MCF 10A (cell line): ENCODE measurements around the gene MIER2. TPM values are rescaled to one million over a fixed set of nuclear protein-coding genes. Genes with fewer than 3 reads are reported as not detected.
"Not testable (repeated sequence)": the region's sequence is repeated elsewhere in the genome, so short reads cannot be mapped to it uniquely, and the experiment has no call there.

Experiments used
- BruUV-seq: library from RNA; stranded (reverse); fragments of 400-500 nt; replicated peaks from 2 replicates; lab custom pipeline; 2021; lab: Mats Ljungman, UMichigan
- CTCF ChIA-PET: fragments of 300-600 bp; sonication (Branson Sonifier 250); formaldehyde crosslinking; extraction: SDS; loops from one replicate; lab custom pipeline; 2021; ENCODE audit warnings: antibody characterized with exemption, inconsistent platforms; lab: Yijun Ruan, JAX
- POLR2A ChIA-PET: fragments of 300-600, 350-650 bp; sonication (Branson Sonifier 250); formaldehyde crosslinking; extraction: SDS; loops from one replicate; lab custom pipeline; 2020; ENCODE audit warnings: antibody characterized with exemption, inconsistent platforms; lab: Yijun Ruan, JAX
- DNase-seq: peaks from one replicate; pipeline ENCODE4 v3.0.0-alpha.2; 2018; ENCODE audit not compliant: unreplicated experiment
- H3K27ac Mint-ChIP-seq: one replicate; pipeline ENCODE4 v1.8.0; 2022; ENCODE audit warnings: mild to moderate bottlenecking, low read depth, mixed read lengths; ENCODE audit not compliant: unreplicated experiment
- H3K27me3 Mint-ChIP-seq: one replicate; pipeline ENCODE4 v1.8.0; 2022; ENCODE audit warnings: mixed read lengths; ENCODE audit not compliant: insufficient read depth, unreplicated experiment
- H3K36me3 Mint-ChIP-seq: one replicate; pipeline ENCODE4 v1.8.0; 2022; ENCODE audit warnings: mild to moderate bottlenecking, moderate library complexity, mixed read lengths; ENCODE audit not compliant: insufficient read depth, unreplicated experiment
- H3K4me1 Mint-ChIP-seq: one replicate; pipeline ENCODE4 v1.8.0; 2022; ENCODE audit warnings: mixed read lengths; ENCODE audit not compliant: insufficient read depth, unreplicated experiment
- H3K4me3 Mint-ChIP-seq: one replicate; pipeline ENCODE4 v1.8.0; 2022; ENCODE audit warnings: mild to moderate bottlenecking, moderate library complexity, mixed read lengths; ENCODE audit not compliant: unreplicated experiment
- H3K9me3 Mint-ChIP-seq: one replicate; pipeline ENCODE4 v1.8.0; 2022; ENCODE audit warnings: mixed read lengths; ENCODE audit not compliant: unreplicated experiment
- intact Hi-C: fragments of 100-400 bp; cut with micrococcal nuclease; formaldehyde crosslinking; loops from 2 replicates; pipeline ENCODE4 v1.14.1; 2022
- total RNA-seq: library from RNA; stranded (reverse); gene quantifications from 2 replicates; pipeline ENCODE4 v1.2.3, GENCODE V29; 2022
- TF ChIP-seq, protein P1 (sequence below): fragments of 200-600 bp; IDR thresholded peaks from one replicate; pipeline ENCODE4 v1.8.0; 2022; ENCODE audit warnings: antibody characterized with exemption, mild to moderate bottlenecking; ENCODE audit not compliant: unreplicated experiment

Gene MIER2
- total RNA-seq, 1 experiment from 2014 or later = 24.2 TPM

- intact Hi-C loops = no loop called here
- Mint-ChIP-seq H3K27ac (no peak overlapping the region), H3K4me1 (no peaks in the 10 kb centered on the region), H3K4me3 (no peak overlapping the region), H3K9me3 (no peaks in the 10 kb centered on the region), H3K27me3 (peaks cover 35% of the 10 kb centered on the region), H3K36me3 (no peaks in the 10 kb centered on the region)
- DNase-seq = no peak
- ChIA-PET POLR2A (no interaction called here), CTCF (no interaction called here)
- TF ChIP-seq, protein P1, sequence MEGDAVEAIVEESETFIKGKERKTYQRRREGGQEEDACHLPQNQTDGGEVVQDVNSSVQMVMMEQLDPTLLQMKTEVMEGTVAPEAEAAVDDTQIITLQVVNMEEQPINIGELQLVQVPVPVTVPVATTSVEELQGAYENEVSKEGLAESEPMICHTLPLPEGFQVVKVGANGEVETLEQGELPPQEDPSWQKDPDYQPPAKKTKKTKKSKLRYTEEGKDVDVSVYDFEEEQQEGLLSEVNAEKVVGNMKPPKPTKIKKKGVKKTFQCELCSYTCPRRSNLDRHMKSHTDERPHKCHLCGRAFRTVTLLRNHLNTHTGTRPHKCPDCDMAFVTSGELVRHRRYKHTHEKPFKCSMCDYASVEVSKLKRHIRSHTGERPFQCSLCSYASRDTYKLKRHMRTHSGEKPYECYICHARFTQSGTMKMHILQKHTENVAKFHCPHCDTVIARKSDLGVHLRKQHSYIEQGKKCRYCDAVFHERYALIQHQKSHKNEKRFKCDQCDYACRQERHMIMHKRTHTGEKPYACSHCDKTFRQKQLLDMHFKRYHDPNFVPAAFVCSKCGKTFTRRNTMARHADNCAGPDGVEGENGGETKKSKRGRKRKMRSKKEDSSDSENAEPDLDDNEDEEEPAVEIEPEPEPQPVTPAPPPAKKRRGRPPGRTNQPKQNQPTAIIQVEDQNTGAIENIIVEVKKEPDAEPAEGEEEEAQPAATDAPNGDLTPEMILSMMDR = no peak
- no TSS peak for BruUV-seq
Observed at GRCh38 chr19:275958-276646, 68.5 kb downstream of the MIER2 start.

GRCh38 chr19:275000-275399 is 69.6 kb downstream of the MIER2 start:
- CTCF ChIA-PET = no interaction called here
- POLR2A ChIA-PET = no interaction called here
- peaks cover 35% of the 10 kb centered on the region for H3K27me3 Mint-ChIP-seq
- H3K4me1 Mint-ChIP-seq = no peaks in the 10 kb centered on the region
- H3K9me3 Mint-ChIP-seq = no peaks in the 10 kb centered on the region
- intact Hi-C loops = no loop called here
- no peak for DNase-seq
- H3K4me3 Mint-ChIP-seq = no peak overlapping the region
- no peaks in the 10 kb centered on the region for H3K36me3 Mint-ChIP-seq
- no peak overlapping the region for H3K27ac Mint-ChIP-seq
- TF ChIP-seq, protein P1 = no peak
- BruUV-seq = no TSS peak

DNA sequence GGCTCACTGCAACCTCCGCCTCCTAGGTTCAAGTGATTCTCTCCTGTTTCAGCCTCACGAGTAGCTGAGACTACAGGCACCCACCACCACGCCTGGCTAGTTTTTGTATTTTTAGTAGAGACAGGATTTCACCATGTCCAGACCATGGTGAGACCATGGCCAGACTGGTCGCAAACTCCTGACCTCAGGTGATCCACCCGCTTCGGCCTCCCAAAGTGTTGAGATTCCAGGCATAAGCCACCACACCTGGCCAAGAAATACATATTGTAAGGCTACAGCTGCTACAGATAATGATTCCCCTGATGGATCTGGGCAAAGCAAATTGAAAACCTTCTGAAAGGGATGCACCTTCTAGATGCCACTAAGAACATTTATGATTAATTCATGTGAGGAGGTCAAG is 71.2 kb downstream of the MIER2 start:
- Mint-ChIP-seq H3K27me3 (peaks cover 35% of the 10 kb centered on the region), H3K27ac (no peak overlapping the region), H3K4me1 (no peaks in the 10 kb centered on the region), H3K9me3 (no peaks in the 10 kb centered on the region), H3K4me3 (no peak overlapping the region), H3K36me3 (no peaks in the 10 kb centered on the region)
- BruUV-seq = no TSS peak
- POLR2A ChIA-PET = no interaction called here
- DNase-seq = no peak
- intact Hi-C loops = no loop called here
- CTCF ChIA-PET = interaction anchor here (1.2 kb wide), 1 partner anchor 37 kb away, joined by 3 read pairs; no protein-coding TSS in a partner anchor
- TF ChIP-seq, protein P1 = no peak

DNA sequence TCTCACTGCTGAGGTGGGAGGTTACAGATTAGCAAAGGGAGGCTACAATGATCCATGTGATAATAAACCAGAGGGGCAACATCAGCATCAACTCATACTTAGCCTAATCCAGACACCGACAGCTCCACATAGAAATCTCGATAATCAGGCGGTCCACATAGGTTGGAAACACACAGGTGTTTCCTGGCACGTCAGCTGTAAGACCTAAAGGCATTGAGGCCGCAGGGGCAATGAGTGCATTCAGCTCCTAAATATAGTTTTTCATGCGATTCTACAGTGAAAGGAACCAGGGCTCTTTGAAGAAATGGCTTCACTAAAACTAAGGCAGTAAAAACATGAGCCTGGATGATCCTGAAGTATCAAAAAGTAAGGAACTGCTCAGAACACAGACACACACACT is 72.7 kb downstream of the MIER2 start:
- H3K27me3 Mint-ChIP-seq = peaks cover 26% of the 10 kb centered on the region
- H3K4me1 Mint-ChIP-seq = peaks cover 6% of the 10 kb centered on the region
- H3K36me3 Mint-ChIP-seq = no peaks in the 10 kb centered on the region
- H3K4me3 Mint-ChIP-seq = no peak overlapping the region
- BruUV-seq = no TSS peak
- no peak overlapping the region for H3K27ac Mint-ChIP-seq
- no peaks in the 10 kb centered on the region for H3K9me3 Mint-ChIP-seq
- CTCF ChIA-PET = interaction anchor here (0.6 kb wide), 1 partner anchor 38 kb away, joined by 3 read pairs; no protein-coding TSS in a partner anchor
- DNase-seq = no peak
- intact Hi-C loops = no loop called here
- TF ChIP-seq, protein P1 = no peak
- POLR2A ChIA-PET = no interaction called here

DNA sequence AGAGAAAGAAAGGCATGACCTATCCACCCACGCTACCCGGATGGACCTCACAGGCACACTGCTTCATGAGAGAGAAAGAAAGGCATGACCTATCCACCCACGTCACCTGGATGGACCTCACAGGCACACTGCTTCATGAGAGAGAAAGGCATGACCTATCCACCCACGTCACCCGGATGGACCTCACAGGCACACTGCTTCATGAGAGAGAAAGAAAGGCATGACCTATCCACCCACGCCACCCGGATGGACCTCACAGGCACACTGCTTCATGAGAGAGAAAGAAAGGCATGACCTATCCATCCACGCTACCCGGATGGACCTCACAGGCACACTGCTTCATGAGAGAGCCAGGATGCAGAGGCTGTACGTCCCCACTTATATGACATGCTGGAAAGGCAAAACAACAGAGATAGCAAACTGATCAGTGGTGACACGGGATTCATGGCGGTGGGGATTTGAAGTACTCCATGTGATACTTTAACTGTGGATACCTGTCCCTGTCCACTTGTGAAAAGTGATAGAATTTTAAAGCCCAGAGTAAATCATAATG is 73.8 kb downstream of the MIER2 start:
- intact Hi-C loops, H3K9me3 Mint-ChIP-seq, H3K36me3 Mint-ChIP-seq, BruUV-seq, DNase-seq, H3K4me3 Mint-ChIP-seq, H3K27ac Mint-ChIP-seq, POLR2A ChIA-PET, CTCF ChIA-PET: not testable (repeated sequence)
- Mint-ChIP-seq H3K4me1 (peaks cover 11% of the 10 kb centered on the region), H3K27me3 (peaks cover 23% of the 10 kb centered on the region)
